Hepatocyte (in vitro differentiated cells): ENCODE data around the gene UBXN7.
"Not testable (repeated sequence)": the region's sequence is repeated elsewhere in the genome, so short reads cannot be mapped to it uniquely, and the experiment has no call there.

Experiments used
- EZH2 ChIP-seq: fragments of 200-600 bp; sonication (generic); IDR thresholded peaks from 2 replicates; pipeline ENCODE4 v1.6.1; 2016; ENCODE audit warnings: antibody characterized with exemption, mild to moderate bottlenecking, borderline replicate concordance
- EZH2phosphoT487 ChIP-seq: fragments of 200-600 bp; sonication (generic); IDR thresholded peaks from one replicate; pipeline ENCODE4 v1.6.1; 2018; ENCODE audit warnings: antibody characterized with exemption, mild to moderate bottlenecking, low read depth, moderate library complexity; ENCODE audit not compliant: unreplicated experiment, severe bottlenecking
- TF ChIP-seq, protein P1 (sequence below): fragments of 200-600 bp; sonication (generic); IDR thresholded peaks from 2 replicates; pipeline ENCODE4 v1.5.1; 2016; ENCODE audit warnings: antibody characterized with exemption, mild to moderate bottlenecking; ENCODE audit not compliant: poor library complexity

DNA sequence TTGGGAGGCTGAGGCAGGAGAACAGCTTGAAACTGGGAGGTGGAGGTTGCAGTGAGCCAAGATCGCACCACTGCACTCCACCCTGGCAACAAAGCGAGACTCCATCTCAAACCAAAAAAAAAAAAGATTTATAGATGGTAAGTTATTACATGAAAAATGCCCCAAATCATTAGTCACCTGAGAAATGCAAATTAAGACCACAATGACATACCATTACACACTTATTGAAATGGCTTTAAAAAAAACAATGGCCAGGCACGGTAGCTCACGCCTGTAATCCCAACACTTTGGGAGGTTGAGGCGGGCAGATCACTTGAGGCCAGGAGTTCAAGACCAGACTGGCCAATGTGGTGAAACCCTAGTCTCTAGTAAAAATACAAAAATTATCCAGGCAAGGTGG is 10.6 kb downstream of the UBXN7 start:
- not testable (repeated sequence) for TF ChIP-seq EZH2, EZH2phosphoT487
- TF ChIP-seq, protein P1, sequence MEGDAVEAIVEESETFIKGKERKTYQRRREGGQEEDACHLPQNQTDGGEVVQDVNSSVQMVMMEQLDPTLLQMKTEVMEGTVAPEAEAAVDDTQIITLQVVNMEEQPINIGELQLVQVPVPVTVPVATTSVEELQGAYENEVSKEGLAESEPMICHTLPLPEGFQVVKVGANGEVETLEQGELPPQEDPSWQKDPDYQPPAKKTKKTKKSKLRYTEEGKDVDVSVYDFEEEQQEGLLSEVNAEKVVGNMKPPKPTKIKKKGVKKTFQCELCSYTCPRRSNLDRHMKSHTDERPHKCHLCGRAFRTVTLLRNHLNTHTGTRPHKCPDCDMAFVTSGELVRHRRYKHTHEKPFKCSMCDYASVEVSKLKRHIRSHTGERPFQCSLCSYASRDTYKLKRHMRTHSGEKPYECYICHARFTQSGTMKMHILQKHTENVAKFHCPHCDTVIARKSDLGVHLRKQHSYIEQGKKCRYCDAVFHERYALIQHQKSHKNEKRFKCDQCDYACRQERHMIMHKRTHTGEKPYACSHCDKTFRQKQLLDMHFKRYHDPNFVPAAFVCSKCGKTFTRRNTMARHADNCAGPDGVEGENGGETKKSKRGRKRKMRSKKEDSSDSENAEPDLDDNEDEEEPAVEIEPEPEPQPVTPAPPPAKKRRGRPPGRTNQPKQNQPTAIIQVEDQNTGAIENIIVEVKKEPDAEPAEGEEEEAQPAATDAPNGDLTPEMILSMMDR = not testable (repeated sequence)
